ENCODE results near the gene KRT2.

The KRT2 gene

DNA sequence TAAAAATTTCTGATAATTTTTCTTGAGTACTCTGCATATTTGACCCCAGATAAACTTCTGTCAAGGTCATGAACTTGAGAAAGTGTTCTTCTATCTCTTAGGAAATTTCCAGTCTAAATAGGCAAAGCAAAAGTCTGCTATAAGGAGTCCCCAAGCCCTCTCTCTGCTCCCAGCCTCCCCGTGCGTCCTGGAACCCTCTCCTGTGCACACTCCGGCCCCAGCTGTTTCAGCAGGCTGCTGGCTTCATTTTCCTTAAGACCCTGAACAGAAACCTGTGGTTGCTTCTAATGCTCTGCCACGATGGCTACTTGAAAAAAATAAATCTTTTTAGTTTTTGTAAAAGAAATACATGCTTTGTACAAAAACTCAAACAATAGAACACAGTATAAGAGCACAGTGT lies 14.7 kb downstream of the KRT2 start:
- no peak for DNase-seq (ENCODE audit: low spot score)

DNA sequence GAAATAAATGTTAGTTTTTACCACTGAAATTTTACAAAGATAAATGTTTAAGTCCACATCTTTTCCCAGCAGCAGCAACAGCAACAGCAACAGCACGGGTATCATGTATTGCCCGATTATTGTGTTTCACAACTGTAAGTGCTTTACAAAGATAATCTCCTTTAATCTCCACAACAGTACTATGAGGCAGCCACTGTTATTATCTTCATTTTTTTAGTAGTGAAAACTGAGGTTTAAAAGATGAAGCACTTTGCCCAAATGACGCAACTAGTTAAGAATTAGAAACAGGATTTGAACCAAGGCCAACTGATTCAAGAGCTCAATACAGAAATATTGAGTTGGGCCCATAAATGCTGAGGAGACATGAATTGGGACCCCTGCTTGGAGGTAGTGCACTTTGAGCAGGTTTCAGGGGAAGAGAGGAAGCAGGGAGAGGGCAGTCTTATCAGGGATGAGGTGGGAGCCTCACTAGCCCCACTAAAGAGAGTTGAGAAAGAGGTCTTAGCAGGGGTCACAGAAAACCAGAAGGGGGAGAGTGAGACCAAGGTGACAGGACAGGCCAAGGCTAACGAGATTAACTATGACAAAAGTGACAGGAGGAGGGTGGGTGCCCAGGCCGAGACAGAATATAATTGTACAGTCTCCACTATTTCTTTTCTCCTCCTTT lies 15.3 kb downstream of the KRT2 start:
- DNase-seq (ENCODE audit: low spot score) = no peak

DNA sequence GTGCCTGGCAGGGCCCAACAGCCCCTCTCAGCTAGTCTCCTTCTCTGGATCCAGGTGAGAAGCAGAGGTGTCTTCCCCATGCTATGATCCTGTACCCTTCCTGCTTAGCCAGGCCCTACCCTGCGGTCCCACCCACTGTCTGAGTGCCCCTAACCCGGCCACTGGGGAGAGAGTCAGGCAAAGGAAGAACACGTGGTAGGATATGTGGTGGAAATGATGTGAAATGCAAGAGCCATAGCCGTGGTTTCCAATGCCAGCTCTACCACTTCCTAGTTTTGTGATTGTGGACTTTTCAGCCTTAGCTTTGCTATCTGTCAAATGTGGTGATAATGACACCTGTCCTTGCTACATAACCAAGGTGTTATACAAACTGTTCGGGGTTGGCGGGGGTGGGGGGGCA lies 15.8 kb downstream of the KRT2 start:
- DNase-seq (ENCODE audit: low spot score) = no peak

DNA sequence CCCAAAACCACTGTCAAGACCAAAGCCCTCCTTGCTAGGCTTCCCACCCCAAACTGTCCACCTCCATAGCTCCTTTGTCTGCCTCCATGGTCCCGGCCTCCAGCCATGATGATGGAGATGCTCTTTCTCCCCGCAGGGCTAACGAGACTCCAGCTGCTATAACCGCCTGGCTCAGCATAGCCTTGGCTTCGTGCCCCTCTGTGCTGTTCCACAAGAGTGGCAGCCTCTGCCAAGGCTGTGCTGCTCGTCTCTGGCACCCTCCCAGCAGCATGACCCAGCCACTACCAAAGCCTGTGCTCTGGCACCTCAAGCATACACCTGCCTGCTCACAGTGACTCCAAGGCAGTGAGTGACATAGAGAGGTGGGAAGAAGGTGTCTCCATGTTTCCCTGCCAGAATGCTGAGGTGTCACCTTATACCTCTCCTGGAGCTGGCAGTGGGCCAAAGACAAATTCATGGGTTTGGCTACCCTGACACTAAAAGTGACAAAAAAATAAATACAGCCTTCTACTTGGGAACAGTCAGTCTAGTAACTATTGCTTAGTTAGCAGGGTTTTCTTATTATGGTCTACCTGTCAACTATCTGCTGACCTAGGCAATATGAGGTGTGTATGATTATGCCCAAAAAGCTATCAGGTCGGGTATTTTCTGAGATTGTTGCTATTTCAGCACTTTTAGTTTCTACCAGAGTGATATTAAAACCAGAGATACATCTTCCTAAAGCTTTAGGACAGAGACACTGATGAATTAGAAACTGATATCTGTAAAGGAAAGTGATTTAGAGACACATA lies 17.6 kb downstream of the KRT2 start:
- no peak for DNase-seq (ENCODE audit: low spot score)

DNA sequence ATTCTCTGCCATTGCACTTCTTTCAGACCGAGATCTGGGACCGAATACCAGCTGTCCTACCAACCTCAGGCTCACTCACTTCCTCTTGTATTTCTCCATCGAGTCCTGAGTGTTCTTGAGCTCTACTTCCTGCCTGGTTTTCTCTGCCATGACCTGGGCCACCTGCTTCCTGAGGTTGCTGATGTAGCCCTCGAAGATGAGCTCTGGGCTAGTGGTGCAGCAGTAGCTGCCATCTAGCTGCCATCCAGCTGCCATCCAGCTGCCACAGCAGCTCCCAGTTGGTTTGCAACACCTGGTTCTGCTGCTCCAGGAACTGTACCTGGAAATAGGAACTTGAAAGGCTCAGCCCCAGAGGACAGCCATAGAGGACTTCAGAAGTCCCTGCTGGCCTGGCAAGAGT lies 18.6 kb downstream of the KRT2 start:
- no peak for DNase-seq (ENCODE audit: low spot score)

DNA sequence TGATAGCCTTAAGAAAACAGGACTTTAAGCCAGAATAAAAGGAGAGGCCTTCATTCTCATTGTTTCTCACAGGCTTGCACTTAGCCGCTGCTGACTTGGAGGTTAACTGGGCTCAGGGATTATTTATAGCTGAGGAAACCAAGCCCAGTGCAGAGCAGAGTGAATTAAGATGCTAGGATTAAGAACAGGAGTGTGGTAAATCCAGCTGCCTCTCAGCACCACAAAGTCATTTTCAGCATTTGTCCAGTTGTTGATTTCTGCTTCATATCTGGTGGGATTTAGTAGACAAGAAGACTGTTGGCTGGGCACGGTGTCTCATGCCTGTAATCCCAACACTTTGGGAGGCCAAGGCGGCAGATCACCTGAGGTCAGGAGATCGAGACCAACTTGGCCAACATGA lies 19.4 kb downstream of the KRT2 start:
- DNase-seq (ENCODE audit: low spot score) = no peak

DNA sequence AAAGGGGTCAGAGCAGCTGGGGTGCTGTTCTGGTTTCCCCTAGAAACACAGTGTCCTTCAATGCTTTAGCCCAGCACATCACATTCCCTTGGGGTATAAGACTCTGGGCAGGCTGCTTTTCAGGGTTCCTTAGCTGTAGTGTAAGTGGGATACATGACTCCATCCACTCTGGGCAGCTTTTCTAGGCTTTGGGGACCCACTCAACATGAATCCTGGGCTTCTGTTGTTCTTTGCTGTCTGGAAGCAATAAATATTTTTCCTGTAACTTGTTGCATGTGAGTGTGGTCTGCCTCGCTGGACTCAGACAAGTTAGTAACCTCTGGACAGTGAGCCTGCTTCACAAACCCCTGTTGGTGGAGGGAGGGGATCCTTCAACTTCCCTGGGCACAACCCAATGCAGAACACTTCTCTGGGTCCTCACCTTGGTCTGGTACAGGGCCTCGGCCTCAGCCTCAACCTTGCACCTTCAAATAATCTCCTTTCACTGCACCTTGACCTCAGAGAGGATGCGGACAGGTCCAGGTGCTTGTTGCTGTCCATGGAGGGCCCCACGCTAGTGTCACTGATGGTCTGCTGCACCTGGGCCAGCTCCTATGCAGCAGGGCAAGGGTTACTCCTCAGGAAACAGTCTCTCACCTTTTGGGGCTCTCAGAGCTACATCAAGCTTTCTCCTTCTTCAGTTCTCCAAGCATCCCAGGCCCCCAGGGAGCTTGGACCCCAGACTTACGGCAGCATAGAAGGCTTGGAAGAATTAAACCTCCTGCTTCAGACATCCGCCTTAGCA lies 20.1 kb downstream of the KRT2 start:
- no peak for DNase-seq (ENCODE audit: low spot score)

DNA sequence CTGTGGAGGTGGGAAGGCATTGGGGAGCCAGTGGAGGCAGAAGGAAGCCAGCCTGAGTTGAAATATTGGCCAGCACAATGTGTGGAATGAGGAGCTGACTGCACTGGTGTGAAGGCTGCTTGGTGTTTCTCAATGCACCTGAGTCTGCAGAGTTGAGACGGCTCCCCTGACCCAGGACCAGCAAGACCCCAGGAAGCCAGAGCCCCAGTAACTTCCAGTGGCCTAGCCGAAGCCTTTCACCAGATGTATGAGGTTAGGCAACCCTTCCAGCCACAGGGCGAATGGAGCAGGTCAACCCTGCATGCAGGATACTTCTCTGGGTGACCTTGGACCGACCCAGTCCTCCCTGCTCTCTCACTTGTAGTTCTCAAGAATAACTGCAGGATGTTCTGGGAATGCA lies 20.7 kb downstream of the KRT2 start:
- no peak for DNase-seq (ENCODE audit: low spot score)

DNA sequence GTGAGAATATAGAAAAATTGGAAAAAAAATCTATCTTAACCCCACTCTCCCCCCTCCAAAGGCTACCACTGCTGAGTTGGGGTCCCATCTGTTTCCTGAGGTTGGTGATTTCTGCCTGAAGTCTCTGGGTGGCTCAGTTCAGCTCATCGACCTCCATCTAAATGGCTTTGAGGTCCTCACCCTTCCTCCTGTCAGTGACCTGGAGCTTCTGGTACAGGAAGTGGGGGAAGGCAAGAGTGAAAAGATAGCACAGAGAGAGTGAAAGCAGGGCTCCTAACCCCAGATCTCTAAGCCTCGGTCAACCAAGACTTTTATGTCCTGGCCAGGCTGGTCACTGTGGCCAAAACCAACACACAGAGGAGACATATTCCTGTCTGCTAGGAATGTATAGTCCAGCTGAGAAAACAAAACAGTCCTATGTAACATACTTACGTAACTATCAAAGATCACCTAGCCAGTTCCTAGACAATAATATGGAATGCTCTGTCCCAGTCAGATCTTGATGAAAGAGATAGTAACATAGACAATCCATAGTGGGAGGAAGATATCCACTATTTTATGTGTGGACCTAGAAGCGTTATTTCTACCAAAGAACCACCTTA lies 21.3 kb downstream of the KRT2 start:
- DNase-seq (ENCODE audit: low spot score) = no peak

DNA sequence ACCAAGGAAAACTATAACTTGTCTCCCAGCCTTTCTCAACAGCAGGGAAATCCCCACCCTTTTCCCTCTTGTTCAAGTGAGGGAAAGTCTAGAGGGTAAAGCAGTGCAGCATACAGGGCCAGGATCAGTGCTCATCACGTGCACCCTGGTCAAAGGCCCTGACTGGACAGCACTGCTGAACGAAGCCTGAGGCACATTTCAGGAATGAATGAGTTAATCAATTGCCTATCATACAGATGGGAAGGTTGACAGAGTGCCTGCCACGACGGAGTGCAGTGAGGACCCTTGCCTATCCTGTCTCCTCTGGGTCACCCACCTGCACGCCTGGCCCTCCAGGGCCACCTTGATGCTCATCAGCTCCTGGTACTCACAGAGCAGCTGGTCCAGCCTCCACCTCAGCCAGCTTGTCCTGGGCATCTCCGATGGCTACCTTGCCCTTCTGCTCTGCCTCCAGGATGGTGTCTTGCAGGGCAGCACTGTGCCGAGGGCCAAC lies 22.0 kb downstream of the KRT2 start:
- DNase-seq (ENCODE audit: low spot score) = no peak

DNA sequence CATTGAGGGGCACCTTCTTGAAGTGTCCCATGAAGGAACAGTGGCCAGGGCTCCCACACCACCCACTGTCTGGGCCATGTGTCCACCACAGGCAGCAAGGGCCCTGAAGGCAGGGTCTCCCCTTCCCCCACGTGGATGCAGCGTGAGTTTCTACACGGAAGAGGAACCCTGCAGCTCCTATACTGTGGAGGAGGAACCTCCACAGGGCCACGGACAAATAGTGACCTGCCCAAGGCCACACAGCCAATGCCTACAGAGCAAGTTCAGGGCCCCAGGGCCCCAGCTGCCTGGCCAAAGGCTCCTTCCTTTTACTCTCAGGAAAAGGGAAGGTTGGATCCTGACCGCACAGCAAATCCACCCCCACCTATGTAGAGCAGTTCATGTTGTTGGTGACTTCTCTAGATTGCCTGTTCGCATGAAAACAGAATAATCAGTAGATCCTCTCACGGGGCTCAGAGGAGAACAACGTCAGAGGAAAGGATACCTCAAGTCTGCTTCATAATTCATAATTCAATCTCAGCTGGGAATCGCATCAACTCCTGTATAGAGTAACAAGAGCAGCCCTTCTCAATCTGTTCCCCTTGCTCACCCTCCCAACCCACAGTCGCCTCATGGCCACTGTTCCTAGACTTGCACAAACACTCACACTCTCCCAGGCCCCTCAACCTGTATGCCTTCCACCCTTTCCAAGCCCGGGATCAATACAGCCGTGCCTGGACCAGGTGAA lies 22.6 kb downstream of the KRT2 start:
- DNase-seq (ENCODE audit: low spot score) = no peak

DNA sequence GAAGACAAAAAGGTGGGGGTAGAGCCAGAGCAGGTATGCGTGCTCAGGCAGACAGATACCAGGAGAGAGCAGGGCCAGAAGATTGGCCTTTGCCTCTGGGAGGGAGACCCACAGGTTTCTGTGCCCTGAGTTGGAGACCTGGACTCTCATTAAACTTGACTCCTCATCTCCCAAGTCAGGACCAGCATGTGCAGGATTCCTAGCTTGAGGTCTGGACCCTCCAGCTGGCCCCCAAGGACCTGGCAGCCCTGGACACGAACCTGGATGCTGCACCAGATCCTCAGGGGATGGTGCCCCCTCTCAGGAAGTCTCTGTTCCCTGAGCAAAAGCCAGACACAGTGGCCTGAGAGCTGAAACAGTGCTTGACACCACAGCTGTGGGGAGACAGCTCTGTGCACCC lies 23.2 kb downstream of the KRT2 start:
- no peak for DNase-seq (ENCODE audit: low spot score)

DNA sequence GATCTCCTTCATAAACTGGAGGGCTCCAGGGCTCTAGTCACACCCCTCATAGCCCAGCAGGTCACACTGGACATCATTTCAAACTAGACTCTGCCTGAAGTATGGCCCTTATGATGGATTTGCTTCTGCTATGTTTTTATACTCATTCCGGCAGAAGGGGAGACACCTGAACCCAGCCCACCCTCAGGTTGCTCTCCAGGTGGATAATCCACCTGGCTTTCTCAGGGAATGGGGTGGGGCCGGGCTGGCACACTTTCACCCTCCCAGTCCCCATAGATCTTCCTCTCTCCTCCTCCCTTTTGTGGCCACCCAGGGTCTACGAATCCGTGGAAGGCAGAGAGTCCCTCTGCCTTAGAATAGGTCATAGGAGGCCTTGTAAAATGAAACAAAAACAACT lies 23.9 kb downstream of the KRT2 start:
- DNase-seq (ENCODE audit: low spot score) = no peak

DNA sequence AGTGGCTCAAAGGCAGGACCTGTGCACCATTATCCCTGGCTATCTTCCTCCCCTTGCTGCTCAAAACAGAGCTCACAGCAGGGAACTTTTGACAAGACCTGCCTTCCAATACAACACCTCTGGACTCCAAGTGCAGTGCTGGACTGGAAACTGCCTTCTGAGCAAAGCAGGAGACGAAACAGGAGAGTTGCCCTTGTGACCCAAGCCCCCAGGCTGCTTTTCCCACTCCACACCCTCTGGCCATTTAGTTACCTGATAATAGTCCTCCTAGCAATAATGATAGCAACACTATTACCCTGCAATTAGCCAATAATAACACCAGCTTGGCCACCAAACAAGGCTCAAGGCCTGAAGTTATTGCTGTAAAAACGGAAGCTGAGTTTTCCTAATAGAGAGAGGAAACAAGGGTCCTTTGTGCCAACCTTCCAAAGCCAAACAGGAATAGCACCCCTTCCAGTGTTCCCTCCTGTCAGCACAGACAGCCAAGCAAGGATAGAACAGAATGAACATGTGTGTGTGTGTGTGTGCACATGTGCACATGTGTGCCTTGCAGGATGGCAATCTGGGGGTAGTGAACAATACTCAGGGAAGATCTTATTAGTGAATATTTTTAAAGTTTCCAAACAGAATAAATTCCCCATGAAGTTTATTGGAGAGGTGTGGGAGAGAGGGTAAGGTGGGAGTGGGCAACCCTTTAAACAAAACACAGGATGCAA lies 24.5 kb downstream of the KRT2 start:
- no peak for DNase-seq (ENCODE audit: low spot score)

DNA sequence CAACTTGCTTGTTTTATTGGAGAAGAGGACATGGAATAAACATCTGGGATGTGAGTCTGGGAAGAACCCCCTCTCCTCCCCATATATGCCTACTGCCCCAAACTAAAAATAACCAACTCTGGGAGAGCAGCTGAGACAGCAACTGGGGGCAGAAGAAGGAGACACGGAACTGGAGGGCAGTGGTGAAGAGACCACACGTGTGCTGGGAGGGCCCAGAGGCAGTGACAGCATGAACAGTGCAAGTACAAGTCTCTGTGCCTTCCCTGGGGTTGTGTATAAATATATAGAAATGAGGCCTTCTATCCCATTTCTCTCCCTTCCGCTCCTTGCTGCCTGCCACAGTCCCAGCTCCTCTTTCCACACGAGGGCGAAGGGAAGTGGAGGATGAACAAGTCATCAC lies 29.7 kb downstream of the KRT2 start:
- DNase-seq (ENCODE audit: low spot score) = no peak

DNA sequence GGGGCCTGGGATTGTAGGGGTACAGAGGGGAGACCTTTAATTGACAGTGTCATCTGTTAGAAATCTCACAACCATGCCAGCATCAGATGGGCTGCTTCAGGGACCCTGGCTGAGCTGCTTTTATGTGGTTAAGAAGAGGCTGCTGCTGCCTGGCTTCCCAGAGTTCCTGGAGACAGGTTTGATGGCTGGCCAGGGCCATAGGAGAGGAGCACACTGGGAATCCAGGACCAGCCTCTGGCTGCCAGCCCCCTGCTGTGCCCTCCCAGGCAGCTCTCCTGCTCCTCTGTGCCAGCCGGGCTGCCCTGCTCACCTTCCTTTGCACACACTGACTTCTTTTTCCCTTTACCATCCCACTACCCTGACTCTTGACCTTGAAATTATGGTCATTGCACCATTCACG lies 33.1 kb downstream of the KRT2 start:
- DNase-seq (ENCODE audit: low spot score) = no peak

DNA sequence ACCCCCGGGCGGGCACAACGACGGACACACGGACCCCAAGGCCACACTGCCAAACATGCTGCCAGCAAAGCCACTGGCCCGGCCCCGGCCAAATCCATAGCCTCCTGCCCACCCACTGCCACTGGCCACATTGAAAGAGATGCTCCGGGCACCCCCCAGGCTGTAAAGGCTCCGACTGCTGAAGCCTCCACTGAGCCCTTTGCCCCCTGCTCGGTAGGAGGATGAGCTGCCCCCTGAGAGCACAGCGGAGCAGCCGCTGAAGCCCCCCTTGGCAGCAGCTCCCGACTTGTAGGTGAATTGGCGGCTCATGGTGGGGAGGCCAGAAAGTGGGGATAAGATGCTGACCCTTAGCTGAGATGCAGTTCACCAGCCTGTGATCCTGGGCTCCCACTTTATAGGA lies 33.8 kb downstream of the KRT2 start, which contains the start of gene KRT73:
TSS of gene KRT73 (minus strand) at position 344 of the 400 bp plus-strand sequence. CDS start at position 309, 35 bp downstream.
- no peak for DNase-seq (ENCODE audit: low spot score)

DNA sequence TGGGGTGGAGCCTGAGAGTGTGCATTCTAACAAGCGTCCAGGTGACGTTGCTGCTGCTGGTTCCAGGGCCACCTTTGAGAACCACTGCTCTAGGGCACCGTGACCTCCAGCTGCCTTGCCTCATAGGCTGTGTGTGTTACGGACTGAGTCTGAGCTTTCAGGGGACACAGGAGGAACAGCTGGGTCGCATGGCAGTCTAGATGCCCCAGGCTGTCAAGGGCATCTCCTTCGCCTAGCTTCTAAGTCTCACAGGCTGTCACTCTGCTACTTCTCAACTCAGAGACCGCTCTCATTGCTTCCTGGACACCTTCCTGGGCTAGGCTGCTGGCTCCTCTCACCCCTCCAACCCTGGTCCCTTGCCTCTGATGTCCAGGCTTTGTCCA lies 34.6 kb downstream of the KRT2 start:
- no peak for DNase-seq (ENCODE audit: low spot score)

DNA sequence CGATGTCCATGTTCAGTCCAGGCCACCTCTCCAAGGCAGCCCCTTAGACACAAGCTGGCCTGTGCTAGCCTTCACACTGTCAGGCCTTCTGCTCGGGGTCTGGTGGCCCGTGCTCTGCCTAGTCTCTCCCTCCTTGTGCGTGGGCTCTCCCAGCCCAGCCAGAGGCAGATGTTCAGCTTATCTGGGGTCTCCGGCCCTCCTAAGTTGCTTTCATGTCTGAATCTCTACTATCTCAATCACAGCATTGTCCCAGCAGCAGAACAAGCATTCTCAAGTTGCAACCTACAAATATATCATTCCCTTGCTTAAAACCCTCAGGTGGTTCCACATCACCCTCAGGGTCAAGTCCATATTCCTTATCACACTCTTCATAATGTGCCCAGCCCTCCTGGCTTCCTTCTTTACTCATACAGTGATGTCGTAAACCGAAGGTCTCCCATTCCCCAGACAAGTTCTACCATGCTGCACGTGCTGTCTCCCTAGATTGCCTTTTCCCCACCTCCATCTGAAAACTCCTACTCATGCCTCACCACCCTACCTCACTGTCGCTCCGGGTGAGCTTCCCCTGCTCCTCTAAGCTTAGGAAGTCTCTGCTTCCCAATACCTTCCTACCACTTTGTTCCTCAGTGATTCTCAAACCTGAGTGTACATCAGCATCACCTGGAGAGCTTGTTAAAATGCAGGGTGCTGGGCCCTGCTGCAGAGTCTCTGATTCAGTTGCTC lies 35.2 kb downstream of the KRT2 start:
- no peak for DNase-seq (ENCODE audit: low spot score)

DNA sequence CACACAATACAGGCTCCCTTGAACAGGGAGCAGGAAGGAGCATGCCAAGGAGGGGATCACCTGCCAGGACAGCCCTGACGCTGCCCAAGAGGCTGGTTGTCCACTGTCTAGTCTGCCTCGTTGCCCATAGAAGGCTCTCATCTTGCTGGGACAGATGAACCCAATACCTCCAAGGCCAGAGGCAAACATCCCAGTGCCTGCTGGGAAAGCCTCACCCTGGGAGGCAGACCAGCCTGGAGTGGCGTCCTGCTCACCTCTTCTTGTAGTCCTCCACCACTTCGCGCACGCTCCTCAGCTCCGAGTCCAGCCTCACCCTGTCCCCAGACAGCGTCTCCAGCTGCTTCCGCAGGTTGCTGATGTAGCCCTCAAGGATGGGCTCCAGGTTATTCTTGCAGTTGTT lies 36.1 kb downstream of the KRT2 start:
- DNase-seq (ENCODE audit: low spot score) = no peak
